HG02852 (cell line): Measurements from ENCODE around the gene TPM2.

Experiments used
- ATAC-seq: cut with Tn5 transposase; IDR thresholded peaks from one replicate; pipeline ENCODE4 v1.9.1; 2021; ENCODE audit warnings: mild to moderate bottlenecking, moderate library complexity; ENCODE audit not compliant: unreplicated experiment

TPM2 gene

DNA sequence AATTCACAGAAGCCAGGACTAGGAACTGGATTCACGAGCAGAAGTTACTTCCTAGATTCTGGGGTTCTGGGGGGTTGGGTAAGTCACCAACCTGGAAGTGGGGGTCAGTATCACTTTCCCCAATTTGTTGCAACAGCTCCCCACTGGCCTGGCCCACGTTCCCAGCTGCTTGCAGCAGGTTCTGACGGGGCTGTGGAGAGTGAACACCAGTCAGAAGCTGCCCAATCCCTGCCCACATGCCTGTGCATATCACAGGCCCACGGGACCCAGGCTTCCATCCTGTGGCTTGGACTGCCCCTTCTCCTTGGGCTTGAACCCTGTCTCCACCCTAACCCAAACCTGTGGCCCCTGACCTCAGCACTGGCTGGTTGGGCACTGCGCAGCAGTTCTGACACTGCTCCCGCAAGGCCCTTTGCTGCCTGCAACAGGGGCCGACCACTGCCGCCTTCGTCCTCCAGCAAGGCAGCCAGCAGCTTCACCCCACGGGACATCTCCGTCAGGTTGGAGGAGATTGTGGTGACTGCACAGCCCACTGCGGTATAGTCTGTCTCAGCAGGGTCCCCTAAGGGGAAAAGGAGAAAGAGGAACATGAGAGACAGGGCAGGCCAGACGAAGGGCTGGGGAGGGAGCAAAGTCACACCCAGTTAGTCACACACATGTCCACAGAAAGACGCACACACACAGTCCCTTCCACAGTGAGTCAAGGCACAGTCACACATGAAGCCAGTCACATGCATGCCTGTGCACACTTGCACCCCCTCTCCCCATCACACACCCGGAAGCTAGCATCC is 29.2 kb upstream of the TPM2 start:
- no peak for ATAC-seq

DNA sequence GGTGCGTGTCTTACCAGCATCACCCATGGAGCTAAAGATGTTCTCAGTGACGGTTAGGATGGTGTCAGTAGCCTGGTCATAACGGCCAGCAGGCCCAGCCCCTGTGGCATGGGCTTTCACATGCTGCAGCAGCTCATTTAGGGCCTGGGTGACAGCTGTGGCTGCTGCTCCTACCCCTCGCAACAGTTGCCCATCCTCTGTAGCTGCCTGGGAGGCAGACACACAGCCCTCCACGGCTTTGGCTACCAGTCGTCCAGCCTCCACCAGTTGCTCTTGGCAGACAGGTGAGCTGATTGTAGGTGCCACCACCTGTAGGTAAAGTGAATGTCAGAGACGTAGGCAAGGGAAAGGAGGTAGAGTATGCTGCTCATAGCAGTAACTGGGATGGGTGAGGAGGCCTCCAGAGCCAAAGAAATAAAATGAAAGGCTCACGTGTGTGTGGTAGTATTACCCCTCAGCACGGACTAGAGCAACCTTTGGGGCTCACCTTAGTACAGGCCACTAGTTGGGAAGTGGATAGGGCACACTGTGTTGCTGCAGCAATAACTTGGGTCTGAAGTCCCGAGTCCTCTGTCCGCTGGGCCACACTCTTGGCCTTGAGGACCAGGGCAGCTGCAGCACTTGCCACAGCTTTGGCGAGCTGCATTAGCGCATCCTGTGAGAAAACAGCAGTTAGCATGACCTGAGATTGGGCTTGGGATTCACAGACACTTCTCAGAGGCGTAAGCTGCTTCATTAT is 27.6 kb upstream of the TPM2 start:
- no peak for ATAC-seq

DNA sequence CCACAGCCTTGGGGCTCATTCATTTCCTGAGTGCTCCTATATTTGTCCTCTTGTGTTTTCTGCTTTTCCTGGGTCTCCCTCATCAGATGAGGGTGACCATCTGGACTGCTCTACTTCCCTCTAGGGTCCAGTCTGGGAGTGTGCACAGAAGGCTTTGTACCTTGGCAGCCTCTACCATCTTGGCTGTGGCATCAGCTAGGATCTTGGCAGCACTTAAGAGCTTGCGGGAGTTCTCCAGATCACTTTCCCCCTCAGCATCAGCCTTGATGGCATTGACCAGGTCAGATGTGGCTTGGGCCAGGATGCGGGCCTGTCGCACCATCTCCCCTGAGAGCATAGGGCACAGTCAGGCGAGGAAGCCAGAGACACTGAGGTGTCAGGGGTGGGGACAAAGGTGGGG is 26.5 kb upstream of the TPM2 start:
- ATAC-seq = no peak

DNA sequence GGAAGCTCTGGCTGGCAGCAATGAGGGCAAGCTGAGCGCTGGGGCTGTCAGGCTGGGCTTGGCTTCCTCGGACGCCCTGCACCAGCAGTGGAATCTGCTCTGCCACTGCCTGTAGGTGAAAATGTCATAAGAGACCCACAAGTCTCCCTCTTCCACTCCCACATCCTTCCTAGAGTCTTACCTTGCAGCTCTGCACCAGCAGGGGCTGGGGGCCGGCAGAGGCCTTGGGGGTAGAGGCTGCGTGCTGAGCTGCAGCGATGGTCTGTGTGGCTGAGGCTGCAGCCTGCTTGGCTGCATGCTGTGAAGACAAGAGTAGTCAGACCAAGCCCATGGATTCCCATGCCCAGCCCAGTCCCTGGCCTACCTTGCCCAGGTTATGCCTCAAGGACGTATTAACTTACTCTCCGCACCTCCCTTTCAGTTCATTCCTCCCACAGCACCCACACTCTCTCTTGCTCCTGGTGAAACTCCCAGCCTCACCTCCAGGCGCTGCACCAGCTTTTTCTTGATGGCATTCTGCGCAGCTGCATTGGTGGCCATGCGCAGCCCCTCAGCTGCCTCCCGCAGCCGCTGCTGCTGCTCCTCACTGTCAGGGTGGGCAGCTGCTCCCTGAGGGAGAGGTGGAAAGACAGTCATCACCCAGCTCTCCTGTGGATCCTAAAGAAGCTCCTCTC is 25.0 kb upstream of the TPM2 start:
- no peak for ATAC-seq

DNA sequence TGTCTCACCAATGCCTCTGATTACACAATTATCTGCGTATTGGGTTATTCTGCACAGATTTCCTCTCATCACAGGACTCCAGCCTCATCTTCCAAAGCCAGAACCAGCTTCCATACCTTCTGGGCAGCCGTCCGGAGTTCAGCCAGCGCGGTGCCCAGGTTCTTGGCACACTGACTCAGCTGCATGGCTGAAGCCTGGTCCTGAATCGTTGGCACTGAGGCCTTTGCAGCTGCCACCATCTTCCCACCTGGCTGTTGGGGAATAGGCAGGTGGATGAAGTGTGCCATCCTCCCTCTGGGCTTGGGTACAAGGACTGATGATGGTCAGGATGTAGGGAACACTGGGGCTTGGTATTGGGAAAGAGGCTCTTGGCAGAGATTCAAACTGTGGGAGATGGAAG is 24.4 kb upstream of the TPM2 start:
- ATAC-seq = no peak

DNA sequence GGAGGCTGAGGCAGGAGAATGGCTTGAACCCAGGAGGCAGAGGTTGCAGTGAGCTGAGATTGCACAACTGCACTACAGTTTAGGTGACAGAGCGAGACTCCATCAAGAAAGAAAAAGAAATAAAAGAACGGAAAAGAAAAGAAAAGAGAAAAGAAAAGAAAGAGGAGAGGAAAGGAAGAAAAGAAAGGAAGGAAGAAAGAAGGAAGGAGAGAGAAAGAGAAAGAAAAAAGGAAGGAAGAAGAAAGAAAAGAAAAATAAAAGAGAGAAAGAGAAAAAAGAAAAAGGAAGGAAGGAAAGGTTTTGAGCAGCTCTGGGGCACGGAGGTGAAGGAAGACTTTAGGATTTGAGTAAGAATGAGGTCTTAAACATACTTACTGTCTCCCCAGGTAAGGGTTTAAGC is 23.9 kb upstream of the TPM2 start:
- no peak for ATAC-seq

DNA sequence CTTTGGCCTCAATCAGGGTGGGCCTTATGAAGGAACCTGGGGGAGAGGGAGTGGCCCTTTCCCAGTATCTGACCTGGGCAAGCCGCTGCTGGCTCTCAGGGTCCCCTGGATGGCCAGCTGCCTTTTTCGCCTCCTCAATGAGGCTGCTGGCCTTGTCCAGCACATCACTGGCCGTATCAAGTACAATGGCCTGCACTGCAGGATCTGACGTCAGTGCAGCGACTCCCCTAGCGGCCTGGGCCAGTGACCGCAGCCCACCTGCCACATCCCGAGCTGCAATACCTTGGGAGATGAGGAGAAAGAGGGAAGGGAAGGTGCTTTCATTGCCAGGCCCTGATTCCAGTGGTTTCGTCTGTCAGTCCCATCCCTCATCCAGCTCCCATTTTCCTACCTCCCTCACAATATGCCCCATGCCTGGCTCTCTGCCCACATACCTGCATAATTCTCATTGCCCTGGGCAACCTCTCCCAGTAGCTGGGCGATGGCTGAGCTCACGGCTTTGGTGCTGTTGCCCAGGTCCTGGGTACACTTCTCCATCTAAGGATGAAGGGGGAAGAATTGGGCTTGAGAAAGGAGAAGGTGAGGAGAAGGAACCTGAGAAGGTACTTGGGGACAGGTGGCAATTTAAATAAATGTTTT is 23.2 kb upstream of the TPM2 start:
- ATAC-seq = no peak

DNA sequence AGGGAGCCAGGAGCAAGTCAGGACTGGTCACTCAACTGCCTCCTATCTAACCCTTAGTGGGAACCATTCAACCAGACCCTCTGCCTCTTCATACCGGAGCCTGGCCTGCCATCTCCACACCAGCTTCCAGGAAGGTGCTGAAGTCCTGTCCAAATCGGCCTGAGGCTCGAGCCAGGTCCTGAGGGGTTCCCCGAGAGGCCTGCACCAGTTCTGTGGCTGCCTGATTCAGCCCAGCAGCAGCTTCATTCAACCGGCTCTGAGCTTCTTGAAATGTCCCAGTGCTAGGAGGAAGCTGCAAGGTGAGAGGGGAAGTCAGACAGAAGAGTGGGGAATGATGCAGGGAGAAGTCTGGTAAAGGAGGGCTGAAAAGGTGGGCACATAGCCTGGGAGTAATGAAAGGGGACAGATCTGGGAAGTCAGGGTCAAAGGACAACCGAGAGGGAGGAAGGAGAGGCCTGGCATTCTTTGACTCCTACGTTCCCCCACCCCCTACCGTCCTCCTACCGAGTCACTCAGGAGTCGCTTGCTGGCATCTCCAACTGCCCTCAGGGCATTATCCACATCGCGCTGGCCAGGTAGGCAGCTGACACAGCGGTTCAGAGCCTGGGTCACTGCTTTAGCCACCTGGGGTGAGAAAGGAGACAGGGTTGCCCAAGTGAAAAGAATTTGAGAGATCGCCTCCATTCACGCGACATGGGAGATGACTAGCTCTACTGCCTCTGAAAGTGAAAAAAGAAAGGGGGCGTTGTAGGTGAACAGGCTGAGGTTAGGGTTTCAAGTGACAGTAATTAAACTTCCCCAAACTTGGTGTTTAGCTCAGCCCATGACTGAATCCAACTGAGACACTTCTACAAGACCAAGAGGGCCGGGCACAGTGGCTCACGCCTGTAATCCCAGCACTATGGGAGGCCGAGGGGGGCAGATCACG is 22.0 kb upstream of the TPM2 start:
- ATAC-seq = peak; percentile 66

DNA sequence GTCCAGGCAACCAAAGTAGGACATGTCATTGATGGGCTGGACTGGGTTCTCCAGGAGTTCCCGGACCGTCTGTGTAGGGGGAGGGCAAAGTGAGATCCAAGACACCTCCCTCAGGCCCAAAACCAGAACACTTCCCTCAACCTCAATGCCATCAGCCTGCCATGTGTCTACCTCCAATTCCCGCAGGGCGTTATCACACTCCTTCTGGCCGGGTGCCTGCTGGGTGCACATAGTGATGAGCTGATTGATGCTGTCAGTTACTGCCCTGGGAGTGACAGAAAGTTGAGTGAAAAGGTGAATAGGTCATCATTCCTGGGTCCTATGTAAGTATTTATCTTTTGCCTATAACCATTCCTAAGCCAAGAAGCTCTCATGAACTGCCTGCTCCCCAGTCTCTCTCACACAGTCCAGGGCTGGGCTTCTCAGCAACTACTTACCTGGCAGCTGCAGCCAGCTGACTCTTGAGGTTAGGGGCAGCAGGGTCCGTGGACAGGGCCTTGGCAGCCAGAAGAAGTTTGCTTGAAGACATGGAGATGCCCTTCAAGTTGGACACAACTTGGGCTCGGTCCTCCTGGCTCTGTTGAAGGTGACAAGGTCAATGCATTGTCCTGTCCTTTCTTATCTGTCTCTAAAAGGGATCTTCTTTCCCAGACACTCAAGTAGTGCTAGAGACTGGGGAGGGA is 21.2 kb upstream of the TPM2 start:
- no peak for ATAC-seq

DNA sequence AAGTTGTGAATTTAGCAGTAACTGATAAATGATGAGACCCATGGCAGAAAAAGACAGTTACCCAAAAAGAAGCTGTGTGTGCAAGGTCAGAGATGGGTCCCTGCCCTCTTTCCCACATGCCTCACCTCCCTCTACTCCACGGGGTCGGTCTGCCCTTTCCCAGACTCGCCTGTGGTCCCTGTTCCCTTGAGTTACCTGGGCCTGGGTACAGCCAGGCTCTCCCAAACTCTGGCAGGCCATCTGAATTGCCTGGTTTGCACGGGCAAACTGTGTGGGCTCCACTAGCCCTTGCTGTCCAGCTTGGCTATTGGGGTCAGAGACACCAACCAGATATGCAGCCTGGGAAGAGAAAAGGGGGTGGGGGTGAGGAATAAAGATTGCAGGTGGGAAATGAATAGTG is 18.4 kb upstream of the TPM2 start:
- no peak for ATAC-seq

DNA sequence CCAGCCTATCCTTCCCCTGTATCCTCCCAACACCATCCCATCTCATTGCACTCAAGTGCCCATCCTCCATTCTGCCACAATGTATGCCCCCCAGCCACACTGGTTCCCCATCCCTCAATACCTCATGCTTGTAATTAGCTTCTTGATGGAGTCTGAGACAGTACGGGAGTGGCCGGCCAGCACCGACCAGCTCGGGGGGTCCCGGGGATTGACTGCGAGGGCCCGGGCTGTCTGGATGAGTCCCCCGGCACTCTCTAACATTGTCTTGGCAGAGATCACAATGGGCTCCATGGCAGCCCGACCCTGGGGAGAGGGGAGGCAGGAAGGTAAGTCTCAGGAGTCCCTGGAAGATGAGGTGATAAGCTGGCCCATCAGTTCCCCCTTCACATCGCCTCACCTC is 17.2 kb upstream of the TPM2 start:
- ATAC-seq = no peak

DNA sequence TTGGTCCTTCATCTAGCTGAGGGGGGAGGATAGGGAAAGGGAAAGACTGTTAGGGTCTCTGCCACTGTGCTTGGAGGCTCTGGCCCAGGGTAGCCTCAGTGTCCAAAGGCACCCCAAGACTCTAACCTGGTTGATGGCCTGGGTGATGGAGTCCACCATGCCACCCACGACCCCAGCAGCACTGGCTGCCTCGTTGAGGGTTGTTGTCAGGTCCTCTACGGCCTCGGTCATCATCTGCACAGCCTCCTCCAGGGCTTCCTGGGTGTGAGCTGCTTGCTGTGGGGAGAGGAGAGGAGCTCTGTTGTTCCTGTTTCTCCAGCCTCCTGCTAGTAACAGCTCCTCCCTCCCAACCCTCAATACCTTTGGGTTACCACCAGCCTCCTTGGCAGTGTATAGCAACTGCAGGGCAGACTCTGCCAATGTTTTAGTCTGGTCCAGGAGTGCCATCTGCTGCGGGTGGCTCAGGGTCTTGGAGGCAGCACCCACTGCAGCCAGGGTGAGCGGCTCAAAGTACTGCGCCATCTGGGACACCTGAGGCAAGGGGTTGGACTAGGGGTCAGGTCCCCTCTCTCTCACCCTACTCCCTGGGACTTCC is 16.2 kb upstream of the TPM2 start:
- ATAC-seq = no peak

DNA sequence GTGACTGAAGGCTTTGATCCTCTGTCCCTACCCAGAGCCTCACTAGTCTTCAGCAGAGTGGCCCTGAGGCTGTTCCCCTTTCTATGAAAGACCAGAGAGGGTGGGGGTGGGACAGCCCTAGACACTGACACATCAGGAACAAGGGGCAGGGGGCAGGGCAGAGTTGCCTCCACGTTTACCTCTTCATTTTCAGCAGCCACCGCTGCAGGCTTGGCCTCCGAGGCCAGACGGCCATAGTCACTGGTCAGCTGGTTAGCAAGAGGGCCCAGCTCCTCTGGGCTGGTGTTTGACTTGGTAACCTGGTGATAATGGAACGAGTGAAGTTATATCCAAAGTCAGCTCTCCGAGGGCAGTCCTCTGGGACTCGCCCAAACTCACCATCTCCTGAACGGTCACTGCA is 15.6 kb upstream of the TPM2 start:
- no peak for ATAC-seq

DNA sequence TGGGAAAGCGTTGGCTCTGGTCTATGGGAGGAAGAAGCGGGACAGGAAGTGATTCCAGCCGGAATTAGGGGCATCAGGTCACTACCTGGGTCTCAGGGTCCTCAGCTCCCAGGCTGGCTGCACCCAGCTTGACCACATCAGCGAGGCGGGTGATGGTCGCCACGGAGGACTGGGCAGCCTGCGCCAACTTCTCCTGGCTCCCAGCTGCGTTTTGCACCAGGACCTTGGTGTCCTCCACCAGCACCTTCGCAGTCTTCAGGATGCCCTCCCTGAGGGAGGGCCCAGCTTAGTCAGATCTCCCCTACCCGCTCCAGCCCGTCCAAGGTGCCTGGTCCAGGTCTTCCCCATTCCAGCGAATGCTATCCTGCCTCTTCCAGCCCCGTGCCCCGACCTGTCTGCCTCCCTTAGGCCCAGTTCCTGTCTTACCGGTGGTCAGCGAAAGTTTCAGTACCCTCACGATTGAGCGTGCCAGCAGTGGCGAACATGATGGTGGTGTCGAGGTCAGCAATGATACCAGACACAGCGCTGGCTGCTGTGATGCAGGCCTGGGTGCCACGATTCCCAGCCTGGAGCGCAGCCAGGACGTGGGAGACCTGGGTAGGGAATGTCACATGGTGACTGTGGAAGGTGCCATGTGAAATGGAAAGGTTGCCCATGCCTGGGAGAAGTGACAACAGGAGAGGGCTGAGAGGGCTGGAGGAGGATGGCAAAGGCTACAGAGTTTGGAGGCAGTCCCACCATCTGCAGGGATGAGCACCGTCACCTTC is 14.4 kb upstream of the TPM2 start:
- ATAC-seq = no peak

DNA sequence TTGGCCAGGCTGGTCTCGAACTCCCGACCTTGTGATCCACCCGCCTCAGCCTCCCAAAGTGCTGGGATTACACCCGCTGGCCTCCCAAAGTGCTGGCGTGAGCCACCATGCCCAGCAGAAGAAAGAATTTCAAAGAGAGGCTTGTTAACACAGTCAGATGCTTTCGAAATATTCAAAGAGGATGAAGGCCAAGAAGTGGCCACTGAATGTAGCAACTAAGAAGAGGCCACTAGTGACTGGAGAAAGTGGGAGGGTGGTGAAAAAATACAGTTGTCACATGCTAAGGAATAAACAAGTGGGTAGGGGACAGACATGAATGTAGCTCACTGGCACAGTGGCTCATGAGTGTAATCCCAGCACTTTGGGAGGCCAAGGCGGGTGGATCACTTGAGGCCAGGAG is 13.0 kb upstream of the TPM2 start:
- no peak for ATAC-seq

DNA sequence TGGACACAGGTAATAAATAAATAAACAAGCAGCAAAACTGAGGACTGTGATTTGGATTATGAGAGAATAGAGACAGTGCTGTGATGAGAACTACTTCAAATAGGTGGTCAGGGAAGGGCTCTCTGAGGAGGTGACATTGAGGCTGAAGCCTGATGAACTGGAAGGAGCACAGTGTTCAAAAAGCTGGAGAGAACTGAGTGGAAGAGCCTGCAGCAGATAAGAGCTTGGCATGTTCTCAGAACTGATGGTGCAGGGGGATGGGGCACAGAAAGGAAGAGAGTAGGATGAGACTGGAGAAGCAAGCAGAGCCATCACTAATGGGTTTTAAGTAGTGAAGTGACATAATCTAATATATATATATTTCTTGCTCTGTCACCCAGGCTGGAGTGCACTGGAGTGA is 11.2 kb upstream of the TPM2 start:
- ATAC-seq = no peak

DNA sequence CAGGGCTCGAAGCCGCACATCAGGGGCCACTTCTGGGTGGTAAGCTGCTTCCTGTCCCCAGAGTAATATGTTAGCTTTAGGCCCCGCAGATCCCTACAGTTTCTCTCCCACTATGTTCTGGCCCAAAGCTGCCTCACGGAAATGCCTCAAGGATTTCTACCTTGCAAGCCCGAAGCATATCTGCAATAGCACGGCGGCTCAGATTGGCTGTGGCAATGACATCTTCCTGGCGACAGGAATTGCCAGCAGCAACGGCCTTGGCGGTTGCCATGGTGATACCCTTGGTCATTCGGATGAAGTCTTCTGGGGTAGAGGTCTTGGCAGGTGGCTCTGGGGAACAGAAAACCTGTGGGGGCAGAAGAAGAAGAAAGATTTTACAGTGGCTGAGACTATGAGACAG is 10.3 kb upstream of the TPM2 start:
- ATAC-seq = no peak

DNA sequence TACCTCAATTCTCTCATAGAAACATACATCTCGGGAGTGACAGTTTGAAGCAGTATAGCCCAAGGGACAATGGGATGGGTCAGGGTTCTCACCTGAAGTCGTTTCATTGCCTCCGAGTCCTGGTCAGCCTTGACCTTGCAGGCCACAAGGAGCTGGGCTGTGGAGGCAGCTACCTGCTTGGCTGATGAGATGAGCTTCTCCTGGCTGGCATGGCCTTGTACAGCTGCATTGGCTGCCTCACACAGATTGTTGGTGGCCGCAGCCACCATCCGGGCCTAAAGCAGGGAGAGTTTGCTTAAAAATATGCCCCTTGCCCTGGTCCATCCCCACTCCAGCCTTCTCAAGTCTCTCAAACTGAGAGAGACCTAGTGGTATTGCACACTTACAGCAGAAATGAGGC is 8.5 kb upstream of the TPM2 start:
- no peak for ATAC-seq

DNA sequence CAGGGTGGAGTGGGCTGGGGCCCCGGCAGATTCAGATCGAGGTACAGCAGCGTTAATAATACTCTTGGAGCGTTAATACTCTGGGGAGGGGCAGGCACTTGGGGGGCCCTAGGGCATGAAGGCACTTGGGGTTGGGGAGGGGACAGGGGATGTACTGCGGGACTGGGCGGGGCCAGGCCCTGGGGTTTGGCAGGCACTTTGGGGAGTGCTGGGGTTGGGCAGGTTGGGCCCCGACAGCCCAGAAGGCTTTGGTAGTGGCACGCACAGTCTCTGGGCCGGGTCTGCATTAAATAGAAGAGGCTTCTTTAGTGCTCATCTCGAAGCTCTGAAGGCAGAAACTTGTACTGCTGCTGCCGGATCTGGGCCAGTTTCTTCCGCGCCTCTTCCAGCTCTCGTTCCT is 7.8 kb upstream of the TPM2 start:
- ATAC-seq = no peak
